ENCODE measurements around the gene TGFBR2. TPM values are rescaled to one million over a fixed set of nuclear protein-coding genes. Genes with fewer than 3 reads are reported as not detected.

The TGFBR2 gene
- 291 and 425 TPM in 2 replicates for total RNA-seq

GRCh38 chr3:30606301-30607031 is at the start of gene TGFBR2:
TSS of gene TGFBR2 (plus strand) at chr3:30606601. CDS start at chr3:30606884, 283 bp downstream.
- DNase-seq (ENCODE audit: low read depth in 2 of 2) = peak; percentile 95 to 100

- no peak for DNase-seq (ENCODE audit: low read depth in 2 of 2)
Observed at GRCh38 chr3:30557746-30558303, 48.6 kb upstream of the TGFBR2 start.

GRCh38 chr3:30563956-30564355 is 42.4 kb upstream of the TGFBR2 start:
- no peak for DNase-seq (ENCODE audit: low read depth in 2 of 2)

GRCh38 chr3:30567139-30567753 is 39.2 kb upstream of the TGFBR2 start:
- DNase-seq (ENCODE audit: low read depth in 2 of 2) = peak in 1 of 2 donors; percentile 11

- DNase-seq (ENCODE audit: low read depth in 2 of 2) = no peak
Observed at GRCh38 chr3:30576946-30577345, 29.5 kb upstream of the TGFBR2 start.

- DNase-seq (ENCODE audit: low read depth in 2 of 2) = no peak
Observed at GRCh38 chr3:30577788-30578187, 28.6 kb upstream of the TGFBR2 start.

- DNase-seq (ENCODE audit: low read depth in 2 of 2) = no peak
Observed at GRCh38 chr3:30578479-30578878, 27.9 kb upstream of the TGFBR2 start.

GRCh38 chr3:30578986-30579579 is 27.3 kb upstream of the TGFBR2 start:
- no peak for DNase-seq (ENCODE audit: low read depth in 2 of 2)

- DNase-seq (ENCODE audit: low read depth in 2 of 2) = no peak
Observed at GRCh38 chr3:30581067-30581585, 25.3 kb upstream of the TGFBR2 start.

GRCh38 chr3:30581982-30582381 is 24.4 kb upstream of the TGFBR2 start:
- no peak for DNase-seq (ENCODE audit: low read depth in 2 of 2)

- no peak for DNase-seq (ENCODE audit: low read depth in 2 of 2)
Observed at GRCh38 chr3:30583973-30584372, 22.4 kb upstream of the TGFBR2 start.

- DNase-seq (ENCODE audit: low read depth in 2 of 2) = no peak
Observed at GRCh38 chr3:30585654-30586053, 20.7 kb upstream of the TGFBR2 start.

GRCh38 chr3:30586096-30586805 is 20.1 kb upstream of the TGFBR2 start:
- no peak for DNase-seq (ENCODE audit: low read depth in 2 of 2)

- no peak for DNase-seq (ENCODE audit: low read depth in 2 of 2)
Observed at GRCh38 chr3:30586806-30587486, 19.5 kb upstream of the TGFBR2 start.

- DNase-seq (ENCODE audit: low read depth in 2 of 2) = no peak
Observed at GRCh38 chr3:30587904-30588303, 18.5 kb upstream of the TGFBR2 start.

GRCh38 chr3:30596152-30596551 is 10.2 kb upstream of the TGFBR2 start:
- no peak for DNase-seq (ENCODE audit: low read depth in 2 of 2)

- peak; percentile 52 to 87 for DNase-seq (ENCODE audit: low read depth in 2 of 2)
Observed at GRCh38 chr3:30597131-30597768, 9.2 kb upstream of the TGFBR2 start.

- DNase-seq (ENCODE audit: low read depth in 2 of 2) = no peak
Observed at GRCh38 chr3:30597769-30598134, 8.6 kb upstream of the TGFBR2 start.

- DNase-seq (ENCODE audit: low read depth in 2 of 2) = no peak
Observed at GRCh38 chr3:30598668-30599545, 7.5 kb upstream of the TGFBR2 start.

- no peak for DNase-seq (ENCODE audit: low read depth in 2 of 2)
Observed at GRCh38 chr3:30600572-30600971, 5.8 kb upstream of the TGFBR2 start.
